GM23338 (cell line): ENCODE data around the gene HMGB4.

Experiments used
- EZH2phosphoT487 ChIP-seq: fragments of 200-600 bp; sonication (generic); IDR thresholded peaks from one replicate; pipeline ENCODE4 v1.8.1; 2018; ENCODE audit warnings: antibody characterized with exemption; ENCODE audit not compliant: unreplicated experiment
- NANOG ChIP-seq: IDR thresholded peaks from 2 replicates; pipeline ENCODE4 v1.6.1; 2016; ENCODE audit warnings: antibody characterized with exemption, borderline replicate concordance
- TF ChIP-seq, protein P1 (sequence below), 2 experiments: fragments of 200-600 bp in 1 of 2; sonication (generic) in 1 of 2; conservative IDR thresholded peaks; 2 replicates each; pipeline versions ENCODE4 v1.5.1 to v1.6.1; 2016 to 2017; ENCODE audit warnings: antibody characterized with exemption in 2 of 2, low read depth in 2 of 2, mild to moderate bottlenecking in 2 of 2, moderate library complexity in 1 of 2

DNA sequence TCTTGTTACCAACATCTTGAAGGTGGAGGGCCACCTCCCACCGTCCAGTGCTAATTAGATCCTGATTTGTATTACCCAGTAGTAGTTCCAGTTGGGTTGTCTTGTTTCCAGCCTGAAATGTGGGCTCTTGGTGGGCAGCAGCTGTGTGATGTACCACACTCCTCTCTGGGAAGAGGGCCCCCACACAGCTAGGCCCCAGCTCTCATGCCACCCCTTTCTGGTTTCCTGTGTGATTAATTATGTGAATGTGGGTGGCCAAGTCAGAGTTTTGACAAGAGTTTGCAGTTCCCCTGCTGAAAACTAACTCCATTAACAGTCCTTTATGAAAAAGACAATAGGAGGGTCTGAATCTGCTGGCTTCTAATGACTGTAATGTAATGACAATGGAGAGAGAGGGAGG lies 3.8 kb downstream of the HMGB4 start:
- TF ChIP-seq, protein P1, sequence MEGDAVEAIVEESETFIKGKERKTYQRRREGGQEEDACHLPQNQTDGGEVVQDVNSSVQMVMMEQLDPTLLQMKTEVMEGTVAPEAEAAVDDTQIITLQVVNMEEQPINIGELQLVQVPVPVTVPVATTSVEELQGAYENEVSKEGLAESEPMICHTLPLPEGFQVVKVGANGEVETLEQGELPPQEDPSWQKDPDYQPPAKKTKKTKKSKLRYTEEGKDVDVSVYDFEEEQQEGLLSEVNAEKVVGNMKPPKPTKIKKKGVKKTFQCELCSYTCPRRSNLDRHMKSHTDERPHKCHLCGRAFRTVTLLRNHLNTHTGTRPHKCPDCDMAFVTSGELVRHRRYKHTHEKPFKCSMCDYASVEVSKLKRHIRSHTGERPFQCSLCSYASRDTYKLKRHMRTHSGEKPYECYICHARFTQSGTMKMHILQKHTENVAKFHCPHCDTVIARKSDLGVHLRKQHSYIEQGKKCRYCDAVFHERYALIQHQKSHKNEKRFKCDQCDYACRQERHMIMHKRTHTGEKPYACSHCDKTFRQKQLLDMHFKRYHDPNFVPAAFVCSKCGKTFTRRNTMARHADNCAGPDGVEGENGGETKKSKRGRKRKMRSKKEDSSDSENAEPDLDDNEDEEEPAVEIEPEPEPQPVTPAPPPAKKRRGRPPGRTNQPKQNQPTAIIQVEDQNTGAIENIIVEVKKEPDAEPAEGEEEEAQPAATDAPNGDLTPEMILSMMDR (conservative IDR thresholded peaks at IDR 0.05; ENCODE audit: low read depth in 2 of 2): no peak
- TF ChIP-seq NANOG: no peak
- no peak for TF ChIP-seq EZH2phosphoT487
